ENCODE data around the gene RASAL1.

DNA sequence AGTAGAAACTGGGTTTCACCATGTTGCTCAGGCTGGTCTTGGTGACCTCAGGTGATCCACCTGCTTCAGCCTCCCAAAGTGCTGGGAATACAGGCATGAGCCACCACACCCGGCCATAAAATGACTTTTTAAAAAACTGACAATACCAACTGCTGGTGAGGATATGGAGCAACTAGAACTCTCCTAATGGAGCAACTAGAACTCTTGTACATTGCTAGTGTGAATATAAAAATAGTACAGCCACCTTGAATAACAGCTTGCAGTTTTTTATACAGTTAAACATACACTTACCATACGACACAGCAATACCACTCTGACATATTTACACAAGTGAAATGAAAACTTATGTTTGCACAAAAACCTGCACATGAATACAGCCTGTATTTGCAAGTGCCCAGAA, 11.4 kb upstream of the RASAL1 start:
- TF ChIP-seq, protein P1, sequence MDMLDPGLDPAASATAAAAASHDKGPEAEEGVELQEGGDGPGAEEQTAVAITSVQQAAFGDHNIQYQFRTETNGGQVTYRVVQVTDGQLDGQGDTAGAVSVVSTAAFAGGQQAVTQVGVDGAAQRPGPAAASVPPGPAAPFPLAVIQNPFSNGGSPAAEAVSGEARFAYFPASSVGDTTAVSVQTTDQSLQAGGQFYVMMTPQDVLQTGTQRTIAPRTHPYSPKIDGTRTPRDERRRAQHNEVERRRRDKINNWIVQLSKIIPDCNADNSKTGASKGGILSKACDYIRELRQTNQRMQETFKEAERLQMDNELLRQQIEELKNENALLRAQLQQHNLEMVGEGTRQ (CRISPR knock-in tag; IDR thresholded peaks at IDR 0.05): no peak
- TF ChIP-seq, protein P2, sequence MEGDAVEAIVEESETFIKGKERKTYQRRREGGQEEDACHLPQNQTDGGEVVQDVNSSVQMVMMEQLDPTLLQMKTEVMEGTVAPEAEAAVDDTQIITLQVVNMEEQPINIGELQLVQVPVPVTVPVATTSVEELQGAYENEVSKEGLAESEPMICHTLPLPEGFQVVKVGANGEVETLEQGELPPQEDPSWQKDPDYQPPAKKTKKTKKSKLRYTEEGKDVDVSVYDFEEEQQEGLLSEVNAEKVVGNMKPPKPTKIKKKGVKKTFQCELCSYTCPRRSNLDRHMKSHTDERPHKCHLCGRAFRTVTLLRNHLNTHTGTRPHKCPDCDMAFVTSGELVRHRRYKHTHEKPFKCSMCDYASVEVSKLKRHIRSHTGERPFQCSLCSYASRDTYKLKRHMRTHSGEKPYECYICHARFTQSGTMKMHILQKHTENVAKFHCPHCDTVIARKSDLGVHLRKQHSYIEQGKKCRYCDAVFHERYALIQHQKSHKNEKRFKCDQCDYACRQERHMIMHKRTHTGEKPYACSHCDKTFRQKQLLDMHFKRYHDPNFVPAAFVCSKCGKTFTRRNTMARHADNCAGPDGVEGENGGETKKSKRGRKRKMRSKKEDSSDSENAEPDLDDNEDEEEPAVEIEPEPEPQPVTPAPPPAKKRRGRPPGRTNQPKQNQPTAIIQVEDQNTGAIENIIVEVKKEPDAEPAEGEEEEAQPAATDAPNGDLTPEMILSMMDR (IDR thresholded peaks at IDR 0.05): no peak
- TF ChIP-seq, protein P3, sequence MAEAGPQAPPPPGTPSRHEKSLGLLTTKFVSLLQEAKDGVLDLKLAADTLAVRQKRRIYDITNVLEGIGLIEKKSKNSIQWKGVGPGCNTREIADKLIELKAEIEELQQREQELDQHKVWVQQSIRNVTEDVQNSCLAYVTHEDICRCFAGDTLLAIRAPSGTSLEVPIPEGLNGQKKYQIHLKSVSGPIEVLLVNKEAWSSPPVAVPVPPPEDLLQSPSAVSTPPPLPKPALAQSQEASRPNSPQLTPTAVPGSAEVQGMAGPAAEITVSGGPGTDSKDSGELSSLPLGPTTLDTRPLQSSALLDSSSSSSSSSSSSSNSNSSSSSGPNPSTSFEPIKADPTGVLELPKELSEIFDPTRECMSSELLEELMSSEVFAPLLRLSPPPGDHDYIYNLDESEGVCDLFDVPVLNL (CRISPR knock-in tag; IDR thresholded peaks at IDR 0.05; ENCODE audit: borderline replicate concordance, low read depth): no peak
- TF ChIP-seq, protein P4, sequence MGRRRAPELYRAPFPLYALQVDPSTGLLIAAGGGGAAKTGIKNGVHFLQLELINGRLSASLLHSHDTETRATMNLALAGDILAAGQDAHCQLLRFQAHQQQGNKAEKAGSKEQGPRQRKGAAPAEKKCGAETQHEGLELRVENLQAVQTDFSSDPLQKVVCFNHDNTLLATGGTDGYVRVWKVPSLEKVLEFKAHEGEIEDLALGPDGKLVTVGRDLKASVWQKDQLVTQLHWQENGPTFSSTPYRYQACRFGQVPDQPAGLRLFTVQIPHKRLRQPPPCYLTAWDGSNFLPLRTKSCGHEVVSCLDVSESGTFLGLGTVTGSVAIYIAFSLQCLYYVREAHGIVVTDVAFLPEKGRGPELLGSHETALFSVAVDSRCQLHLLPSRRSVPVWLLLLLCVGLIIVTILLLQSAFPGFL (CRISPR knock-in tag; IDR thresholded peaks at IDR 0.05; ENCODE audit: borderline replicate concordance): no peak
- TF ChIP-seq, protein P5, sequence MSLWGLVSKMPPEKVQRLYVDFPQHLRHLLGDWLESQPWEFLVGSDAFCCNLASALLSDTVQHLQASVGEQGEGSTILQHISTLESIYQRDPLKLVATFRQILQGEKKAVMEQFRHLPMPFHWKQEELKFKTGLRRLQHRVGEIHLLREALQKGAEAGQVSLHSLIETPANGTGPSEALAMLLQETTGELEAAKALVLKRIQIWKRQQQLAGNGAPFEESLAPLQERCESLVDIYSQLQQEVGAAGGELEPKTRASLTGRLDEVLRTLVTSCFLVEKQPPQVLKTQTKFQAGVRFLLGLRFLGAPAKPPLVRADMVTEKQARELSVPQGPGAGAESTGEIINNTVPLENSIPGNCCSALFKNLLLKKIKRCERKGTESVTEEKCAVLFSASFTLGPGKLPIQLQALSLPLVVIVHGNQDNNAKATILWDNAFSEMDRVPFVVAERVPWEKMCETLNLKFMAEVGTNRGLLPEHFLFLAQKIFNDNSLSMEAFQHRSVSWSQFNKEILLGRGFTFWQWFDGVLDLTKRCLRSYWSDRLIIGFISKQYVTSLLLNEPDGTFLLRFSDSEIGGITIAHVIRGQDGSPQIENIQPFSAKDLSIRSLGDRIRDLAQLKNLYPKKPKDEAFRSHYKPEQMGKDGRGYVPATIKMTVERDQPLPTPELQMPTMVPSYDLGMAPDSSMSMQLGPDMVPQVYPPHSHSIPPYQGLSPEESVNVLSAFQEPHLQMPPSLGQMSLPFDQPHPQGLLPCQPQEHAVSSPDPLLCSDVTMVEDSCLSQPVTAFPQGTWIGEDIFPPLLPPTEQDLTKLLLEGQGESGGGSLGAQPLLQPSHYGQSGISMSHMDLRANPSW (CRISPR knock-in tag; conservative IDR thresholded peaks at IDR 0.05; ENCODE audit: low read depth): no peak
- TF ChIP-seq TEAD1 (CRISPR knock-in tag; IDR thresholded peaks at IDR 0.05) (no peak), SP1 (CRISPR knock-in tag; conservative IDR thresholded peaks at IDR 0.05) (no peak)
- TF ChIP-seq, protein P6, sequence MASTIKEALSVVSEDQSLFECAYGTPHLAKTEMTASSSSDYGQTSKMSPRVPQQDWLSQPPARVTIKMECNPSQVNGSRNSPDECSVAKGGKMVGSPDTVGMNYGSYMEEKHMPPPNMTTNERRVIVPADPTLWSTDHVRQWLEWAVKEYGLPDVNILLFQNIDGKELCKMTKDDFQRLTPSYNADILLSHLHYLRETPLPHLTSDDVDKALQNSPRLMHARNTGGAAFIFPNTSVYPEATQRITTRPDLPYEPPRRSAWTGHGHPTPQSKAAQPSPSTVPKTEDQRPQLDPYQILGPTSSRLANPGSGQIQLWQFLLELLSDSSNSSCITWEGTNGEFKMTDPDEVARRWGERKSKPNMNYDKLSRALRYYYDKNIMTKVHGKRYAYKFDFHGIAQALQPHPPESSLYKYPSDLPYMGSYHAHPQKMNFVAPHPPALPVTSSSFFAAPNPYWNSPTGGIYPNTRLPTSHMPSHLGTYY (CRISPR knock-in tag; IDR thresholded peaks at IDR 0.05): no peak
- TF ChIP-seq, protein P7, sequence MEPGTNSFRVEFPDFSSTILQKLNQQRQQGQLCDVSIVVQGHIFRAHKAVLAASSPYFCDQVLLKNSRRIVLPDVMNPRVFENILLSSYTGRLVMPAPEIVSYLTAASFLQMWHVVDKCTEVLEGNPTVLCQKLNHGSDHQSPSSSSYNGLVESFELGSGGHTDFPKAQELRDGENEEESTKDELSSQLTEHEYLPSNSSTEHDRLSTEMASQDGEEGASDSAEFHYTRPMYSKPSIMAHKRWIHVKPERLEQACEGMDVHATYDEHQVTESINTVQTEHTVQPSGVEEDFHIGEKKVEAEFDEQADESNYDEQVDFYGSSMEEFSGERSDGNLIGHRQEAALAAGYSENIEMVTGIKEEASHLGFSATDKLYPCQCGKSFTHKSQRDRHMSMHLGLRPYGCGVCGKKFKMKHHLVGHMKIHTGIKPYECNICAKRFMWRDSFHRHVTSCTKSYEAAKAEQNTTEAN (CRISPR knock-in tag; IDR thresholded peaks at IDR 0.05): no peak
